ENCODE data around the gene SPACA4.

DNA sequence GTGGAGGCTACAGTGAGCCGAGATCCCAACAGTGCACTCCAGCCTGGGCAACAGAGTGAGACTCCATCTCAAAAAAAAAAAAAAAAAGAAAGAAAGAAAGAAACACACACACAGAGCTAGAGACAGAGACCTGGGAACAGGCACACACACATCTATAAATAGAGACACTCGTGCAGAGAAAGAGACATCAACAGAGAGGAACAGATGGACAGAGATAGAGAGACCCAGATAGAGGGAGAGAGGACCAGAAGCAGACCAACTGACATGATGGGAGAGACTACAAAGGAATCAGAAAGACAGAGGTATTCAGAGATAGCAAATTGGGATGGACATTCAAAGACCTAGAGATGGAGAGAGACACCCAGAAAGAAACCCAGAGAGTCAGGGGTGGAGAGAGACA lies 41.6 kb downstream of the SPACA4 start:
- TF ChIP-seq, protein P1, sequence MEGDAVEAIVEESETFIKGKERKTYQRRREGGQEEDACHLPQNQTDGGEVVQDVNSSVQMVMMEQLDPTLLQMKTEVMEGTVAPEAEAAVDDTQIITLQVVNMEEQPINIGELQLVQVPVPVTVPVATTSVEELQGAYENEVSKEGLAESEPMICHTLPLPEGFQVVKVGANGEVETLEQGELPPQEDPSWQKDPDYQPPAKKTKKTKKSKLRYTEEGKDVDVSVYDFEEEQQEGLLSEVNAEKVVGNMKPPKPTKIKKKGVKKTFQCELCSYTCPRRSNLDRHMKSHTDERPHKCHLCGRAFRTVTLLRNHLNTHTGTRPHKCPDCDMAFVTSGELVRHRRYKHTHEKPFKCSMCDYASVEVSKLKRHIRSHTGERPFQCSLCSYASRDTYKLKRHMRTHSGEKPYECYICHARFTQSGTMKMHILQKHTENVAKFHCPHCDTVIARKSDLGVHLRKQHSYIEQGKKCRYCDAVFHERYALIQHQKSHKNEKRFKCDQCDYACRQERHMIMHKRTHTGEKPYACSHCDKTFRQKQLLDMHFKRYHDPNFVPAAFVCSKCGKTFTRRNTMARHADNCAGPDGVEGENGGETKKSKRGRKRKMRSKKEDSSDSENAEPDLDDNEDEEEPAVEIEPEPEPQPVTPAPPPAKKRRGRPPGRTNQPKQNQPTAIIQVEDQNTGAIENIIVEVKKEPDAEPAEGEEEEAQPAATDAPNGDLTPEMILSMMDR (conservative IDR thresholded peaks at IDR 0.05; ENCODE audit: low read length), result no peak
- no peak for TF ChIP-seq EZH2phosphoT487 (IDR thresholded peaks at IDR 0.05; ENCODE audit: borderline replicate concordance)
